ENCODE results near the gene GDF9.

- TF ChIP-seq CTCF (conservative IDR thresholded peaks at IDR 0.05 in 1 of 2, IDR thresholded peaks at IDR 0.05 in 1 of 2; ENCODE audit: extremely low read depth in 1 of 2, insufficient read depth in 1 of 2, low read depth in 1 of 2, low read length in 2 of 2), result no peak
- no peak for TF ChIP-seq EZH2 (IDR thresholded peaks at IDR 0.05; ENCODE audit: borderline replicate concordance, low read length)
Observed at GRCh38 chr5:132841305-132841704, 25.0 kb downstream of the GDF9 start.

Measured in mammary epithelial cell (primary cell).